Fibroblast of skin of left biceps (primary cell): ENCODE measurements around the gene BMP8B.

Experiments
- DNase-seq, 2 experiments: peaks; one replicate each; pipeline ENCODE4 v3.0.0-alpha.2; 2013; ENCODE audit warnings: low read depth in 2 of 2

BMP8B gene

GRCh38 chr1:39759436-39759726 is 29.3 kb downstream of the BMP8B start:
- no peak for DNase-seq

GRCh38 chr1:39758556-39759435 is 29.9 kb downstream of the BMP8B start:
- DNase-seq, result no peak

- DNase-seq, result no peak
Measured at GRCh38 chr1:39757501-39757900, 31.2 kb downstream of the BMP8B start.

GRCh38 chr1:39755965-39756659 is 32.6 kb downstream of the BMP8B start:
- DNase-seq, result no peak

GRCh38 chr1:39754906-39755504 is 33.7 kb downstream of the BMP8B start:
- DNase-seq, result no peak

- no peak for DNase-seq
Measured at GRCh38 chr1:39754026-39754570, 34.6 kb downstream of the BMP8B start.

GRCh38 chr1:39753132-39754025 is 35.3 kb downstream of the BMP8B start:
- no peak for DNase-seq

GRCh38 chr1:39752703-39753102 is 36.0 kb downstream of the BMP8B start:
- no peak for DNase-seq

GRCh38 chr1:39751595-39751994 is 37.1 kb downstream of the BMP8B start:
- DNase-seq, result no peak

- DNase-seq, result no peak
Measured at GRCh38 chr1:39745016-39745670, 43.5 kb downstream of the BMP8B start.

- DNase-seq, result peak; percentile 64 to 68
Measured at GRCh38 chr1:39738622-39739366, 49.9 kb downstream of the BMP8B start, which contains the start of gene PPIE. Gene PPIE (plus strand): TSS chr1:39738882. CDS start chr1:39738901, 19 bp downstream.

GRCh38 chr1:39737546-39738169 is 51.0 kb downstream of the BMP8B start:
- peak; percentile 19 to 21 for DNase-seq

GRCh38 chr1:39735731-39736130 is 52.9 kb downstream of the BMP8B start:
- DNase-seq, result no peak

- no peak for DNase-seq
Measured at GRCh38 chr1:39733161-39733560, 55.5 kb downstream of the BMP8B start.

- no peak for DNase-seq
Measured at GRCh38 chr1:39732730-39733129, 55.9 kb downstream of the BMP8B start.

GRCh38 chr1:39729842-39730241 is 58.8 kb downstream of the BMP8B start:
- DNase-seq, result no peak

GRCh38 chr1:39729030-39729429 is 59.6 kb downstream of the BMP8B start:
- no peak for DNase-seq

- no peak for DNase-seq
Measured at GRCh38 chr1:39727932-39728317, 60.7 kb downstream of the BMP8B start.

GRCh38 chr1:39727221-39727931 is 61.3 kb downstream of the BMP8B start:
- DNase-seq, result no peak
